ENCODE data around the gene TLE4.
"Not testable (repeated sequence)": the region's sequence is repeated elsewhere in the genome, so short reads cannot be mapped to it uniquely, and the experiment has no call there.

TLE4 gene

GRCh38 chr9:79571309-79572031, at the start of gene TLE4:
Gene TLE4, plus strand, starts transcription at chr9:79571965. Its CDS starts 826 bp downstream, at chr9:79572791.
- DNase-seq = peak; percentile 98

DNA sequence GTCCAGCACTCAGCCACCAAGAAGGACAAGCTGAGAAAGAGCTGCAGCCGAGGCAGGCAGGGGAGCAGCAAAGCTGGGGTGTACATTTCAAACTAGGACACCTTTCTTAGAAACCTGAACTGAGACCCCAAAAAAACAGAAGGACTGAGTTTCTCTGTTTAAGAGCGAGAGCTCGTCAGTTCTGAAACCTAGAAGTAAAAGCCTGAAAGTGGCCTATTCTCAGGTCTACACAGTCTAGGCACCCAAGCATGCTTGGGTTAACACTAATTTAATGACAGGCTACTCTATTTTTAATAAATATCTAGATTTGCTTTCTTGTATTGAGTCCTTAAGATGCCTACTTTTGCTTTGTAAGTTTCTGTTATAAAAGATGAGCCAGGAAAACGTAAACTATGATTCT, 49.0 kb upstream of the TLE4 start:
- no peak for DNase-seq

DNA sequence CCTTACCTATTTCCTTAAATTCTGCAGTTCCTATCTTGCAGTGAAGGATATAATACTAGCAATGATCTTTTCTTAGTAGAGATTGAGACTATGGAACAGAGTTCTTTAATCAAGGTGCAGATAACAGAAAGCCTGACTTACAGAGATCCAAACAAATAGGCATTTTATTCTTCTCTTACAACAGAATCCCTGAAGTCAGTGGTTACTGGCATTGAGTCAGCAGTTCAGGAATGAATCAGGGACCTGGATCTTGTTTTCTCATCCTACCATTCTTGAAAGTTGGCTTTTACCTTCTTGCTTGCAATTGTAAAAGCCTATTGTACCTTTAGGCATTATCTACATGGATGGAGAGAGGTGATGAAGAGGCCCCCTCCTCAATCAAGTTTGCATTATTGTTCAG, 47.5 kb upstream of the TLE4 start:
- DNase-seq = no peak

GRCh38 chr9:79526149-79526672, 45.6 kb upstream of the TLE4 start:
- DNase-seq = no peak

DNA sequence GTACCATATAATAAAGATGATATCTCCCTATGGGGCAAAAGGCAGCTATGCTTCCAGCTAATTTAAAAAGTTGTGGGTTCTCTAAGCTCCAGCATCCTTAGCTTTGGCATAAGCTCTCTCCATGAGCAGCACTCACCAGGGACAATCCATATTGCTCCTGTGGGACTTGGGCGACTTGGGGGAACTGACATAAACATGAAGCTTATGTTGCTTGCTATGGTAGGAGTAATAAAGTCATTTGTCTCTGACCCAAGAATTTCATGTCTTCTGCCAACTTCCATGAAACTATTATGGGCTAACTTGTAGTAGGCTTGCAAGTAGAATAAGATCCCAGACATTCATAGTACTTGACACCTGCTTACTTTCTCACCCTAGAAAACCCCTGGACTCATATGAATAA, 36.2 kb upstream of the TLE4 start:
- DNase-seq = no peak

GRCh38 chr9:79537838-79538237, 33.9 kb upstream of the TLE4 start:
- no peak for DNase-seq

DNA sequence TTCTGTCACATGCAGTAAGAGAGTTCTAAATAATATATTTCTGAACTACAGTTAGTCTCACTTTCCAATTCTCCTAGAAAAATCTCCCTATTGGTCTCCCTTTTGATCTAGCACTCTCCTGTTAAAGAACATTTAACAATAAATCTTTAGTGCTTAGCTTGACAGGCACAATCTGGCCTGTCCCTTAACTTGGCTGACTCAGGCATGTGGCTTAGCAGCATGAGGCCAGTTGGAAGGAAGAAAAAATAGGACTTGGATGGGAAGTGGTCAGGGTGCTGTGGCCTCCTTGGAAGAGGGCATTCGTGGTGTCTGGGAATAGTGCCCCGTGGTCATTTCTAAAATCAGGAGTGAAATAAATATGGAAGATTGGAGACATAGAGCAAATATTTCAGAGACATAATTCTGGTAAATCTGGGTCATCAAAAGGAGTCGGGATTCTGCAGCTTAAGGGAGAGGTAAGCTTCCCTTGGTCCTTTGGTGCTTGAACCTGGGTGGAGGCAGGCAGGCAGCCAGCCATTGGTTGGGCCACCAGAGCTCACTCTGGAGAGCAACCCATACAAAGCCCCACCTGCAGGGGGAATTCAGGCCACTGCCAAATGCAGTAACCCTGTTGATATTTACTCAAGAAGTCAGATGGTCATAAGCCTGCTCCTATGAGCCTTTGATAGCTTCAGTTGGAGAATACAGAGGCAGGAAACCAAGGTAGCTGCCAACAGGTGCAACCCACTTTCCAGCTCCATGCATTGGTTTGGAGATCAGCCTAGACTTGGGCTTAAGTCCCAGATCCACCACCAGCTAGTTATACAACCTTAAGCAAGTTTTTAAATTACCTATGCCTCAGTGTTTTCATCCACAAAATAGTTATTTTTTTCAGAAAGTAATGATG, 28.8 kb upstream of the TLE4 start:
- DNase-seq = no peak

DNA sequence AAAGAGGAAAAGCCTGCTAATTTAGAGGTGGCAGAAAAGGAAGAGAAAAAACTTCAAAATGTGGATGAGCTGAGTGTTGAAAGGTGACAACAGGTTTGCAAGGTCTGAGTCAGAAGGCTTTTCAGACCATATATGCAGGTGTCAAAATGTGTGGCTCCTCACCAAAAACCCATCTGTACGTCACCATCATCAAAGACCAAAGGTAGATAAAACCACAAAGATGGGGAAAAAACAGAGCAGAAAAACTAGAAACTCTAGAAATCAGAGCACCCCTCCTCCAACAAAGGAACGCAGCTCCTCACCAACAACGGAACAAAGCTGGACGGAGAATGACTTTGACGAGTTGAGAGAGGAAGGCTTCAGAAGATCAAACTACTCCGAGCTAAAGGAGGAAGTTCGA, 27.4 kb upstream of the TLE4 start:
- DNase-seq = not testable (repeated sequence)

GRCh38 chr9:79551586-79551985, 20.2 kb upstream of the TLE4 start:
- no peak for DNase-seq

DNA sequence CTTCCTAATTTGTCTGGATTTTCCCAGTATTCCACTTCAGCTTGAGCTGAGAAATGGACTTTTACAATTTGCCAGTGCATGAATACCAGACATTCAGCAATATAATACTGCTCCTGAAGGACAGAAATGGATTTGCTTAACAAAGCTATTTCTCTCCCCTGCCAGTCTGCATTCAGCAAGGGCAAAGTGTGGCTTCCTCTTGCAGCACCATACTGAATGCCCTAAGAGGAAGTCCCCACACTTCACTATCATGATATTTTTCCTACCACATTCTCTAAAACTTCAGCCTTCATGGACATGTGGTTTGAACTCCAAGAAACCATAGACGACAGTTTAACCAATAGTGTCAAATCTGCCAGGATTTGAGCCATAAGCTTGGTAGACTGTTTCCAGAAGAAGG, 19.8 kb upstream of the TLE4 start:
- DNase-seq = no peak

DNA sequence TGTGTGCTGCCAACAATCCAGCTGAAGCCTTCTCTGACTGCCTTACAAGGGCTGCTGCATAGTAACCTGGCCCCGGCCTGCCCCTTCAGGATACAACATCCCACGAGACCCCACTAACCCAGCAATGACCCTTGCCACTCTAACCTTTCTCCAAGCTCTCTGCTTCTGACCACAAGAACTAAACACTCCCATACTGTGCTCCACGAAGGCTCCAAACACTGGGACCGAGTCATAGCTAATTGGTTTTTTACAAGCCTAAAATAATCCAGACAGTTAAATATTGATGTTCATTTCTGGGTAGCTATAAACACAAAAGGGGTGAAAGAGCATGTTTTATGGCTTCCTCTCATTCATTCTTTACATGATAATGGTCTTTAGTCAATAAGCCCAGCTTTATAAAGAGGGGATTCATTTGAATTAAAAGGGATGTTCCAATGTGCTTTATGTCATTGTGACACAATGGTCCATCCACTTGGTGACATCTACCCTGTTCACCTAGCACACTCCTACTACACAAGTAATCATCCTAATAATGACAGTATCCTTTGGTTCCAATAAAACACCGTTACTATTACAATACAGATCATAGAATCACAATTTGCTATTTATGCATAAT, 16.2 kb upstream of the TLE4 start:
- no peak for DNase-seq

DNA sequence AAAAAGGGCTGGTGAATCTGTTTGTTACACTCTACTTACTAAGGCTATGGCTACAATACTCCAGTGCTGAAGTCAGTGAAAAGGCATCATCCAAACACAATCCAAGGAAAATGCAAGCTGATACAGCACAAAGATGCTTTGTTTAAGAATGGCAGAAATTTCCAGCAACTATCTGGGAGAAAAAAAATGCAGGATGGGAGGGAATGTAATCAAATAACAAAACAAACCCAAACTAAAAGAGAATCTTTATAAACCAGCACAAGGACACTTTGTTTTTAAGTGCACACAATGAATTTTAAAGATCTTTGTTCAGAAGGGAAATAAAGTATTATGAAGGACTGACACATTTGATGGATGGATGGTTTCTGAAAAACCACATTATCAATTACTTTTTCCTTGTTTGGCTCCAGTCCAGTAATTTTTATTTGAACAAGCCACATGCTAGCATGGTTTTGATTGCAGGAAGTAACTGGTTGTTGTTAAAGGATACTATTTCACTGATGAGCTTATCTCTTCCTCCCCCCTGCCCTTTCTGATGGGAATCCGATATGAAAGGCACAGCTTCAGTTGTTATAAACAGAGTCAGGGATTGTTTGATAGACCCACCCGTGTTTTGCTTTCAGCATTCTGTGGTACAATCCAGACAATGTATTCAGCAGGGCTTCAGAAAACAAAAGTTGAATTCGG, 12.1 kb upstream of the TLE4 start:
- DNase-seq = no peak

GRCh38 chr9:79562749-79563386, 8.9 kb upstream of the TLE4 start:
- DNase-seq = no peak

- DNase-seq = no peak
Observed at GRCh38 chr9:79564105-79564504, 7.7 kb upstream of the TLE4 start.

- DNase-seq = no peak
Observed at GRCh38 chr9:79565245-79565644, 6.5 kb upstream of the TLE4 start.

DNA sequence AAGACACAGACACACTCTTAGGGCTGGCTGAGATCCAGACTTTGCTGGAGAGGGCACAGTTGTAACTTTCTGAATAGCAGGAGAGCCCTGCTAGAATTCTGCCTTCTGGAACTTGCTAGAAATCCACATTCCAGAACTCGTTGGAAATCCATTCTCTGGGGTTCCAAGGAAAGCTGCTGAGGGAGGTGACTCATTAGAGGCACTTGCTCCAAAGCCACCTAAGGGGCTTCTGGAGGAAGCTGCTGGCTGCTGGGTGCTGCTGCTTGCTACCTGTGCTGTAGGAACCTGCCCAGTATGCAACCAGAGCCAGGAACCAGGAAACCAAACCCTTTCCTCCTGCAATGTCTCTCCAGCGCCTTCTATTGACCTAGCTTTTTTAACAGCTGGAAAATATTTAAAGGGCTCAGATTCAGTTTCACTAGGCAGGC, 4.1 kb upstream of the TLE4 start:
- DNase-seq = no peak

- no peak for DNase-seq
Observed at GRCh38 chr9:79568337-79569101, 3.2 kb upstream of the TLE4 start.

DNA sequence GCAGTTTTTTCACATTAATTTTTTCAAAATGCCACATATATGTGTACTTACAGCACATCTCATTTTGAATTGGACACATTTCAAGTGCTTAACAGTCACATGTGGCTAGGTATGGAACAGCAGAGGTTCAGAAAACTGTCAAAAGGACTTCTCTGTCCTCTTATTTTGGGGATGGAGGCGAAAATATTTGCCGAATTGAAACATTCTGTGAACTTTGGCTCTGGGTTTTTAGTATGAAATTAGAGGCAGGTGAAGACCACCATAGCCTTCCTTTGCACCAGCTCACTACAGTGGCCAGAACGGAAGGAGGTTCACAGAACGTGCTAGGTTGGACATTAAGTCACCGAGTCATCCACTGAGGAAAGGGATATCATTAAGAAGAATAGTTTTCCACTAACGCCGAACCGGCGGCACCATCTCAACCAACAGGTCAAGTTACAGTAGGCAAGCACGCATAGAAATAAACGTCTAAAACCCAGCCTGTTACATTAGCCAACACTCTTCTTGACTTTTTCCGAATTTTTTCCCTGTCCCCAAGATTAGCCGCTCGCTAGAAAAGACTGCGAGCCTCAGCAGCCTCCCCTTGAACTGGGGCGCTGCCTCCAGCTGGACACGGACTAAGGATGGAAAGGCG, 1.8 kb upstream of the TLE4 start:
- DNase-seq = no peak

DNA sequence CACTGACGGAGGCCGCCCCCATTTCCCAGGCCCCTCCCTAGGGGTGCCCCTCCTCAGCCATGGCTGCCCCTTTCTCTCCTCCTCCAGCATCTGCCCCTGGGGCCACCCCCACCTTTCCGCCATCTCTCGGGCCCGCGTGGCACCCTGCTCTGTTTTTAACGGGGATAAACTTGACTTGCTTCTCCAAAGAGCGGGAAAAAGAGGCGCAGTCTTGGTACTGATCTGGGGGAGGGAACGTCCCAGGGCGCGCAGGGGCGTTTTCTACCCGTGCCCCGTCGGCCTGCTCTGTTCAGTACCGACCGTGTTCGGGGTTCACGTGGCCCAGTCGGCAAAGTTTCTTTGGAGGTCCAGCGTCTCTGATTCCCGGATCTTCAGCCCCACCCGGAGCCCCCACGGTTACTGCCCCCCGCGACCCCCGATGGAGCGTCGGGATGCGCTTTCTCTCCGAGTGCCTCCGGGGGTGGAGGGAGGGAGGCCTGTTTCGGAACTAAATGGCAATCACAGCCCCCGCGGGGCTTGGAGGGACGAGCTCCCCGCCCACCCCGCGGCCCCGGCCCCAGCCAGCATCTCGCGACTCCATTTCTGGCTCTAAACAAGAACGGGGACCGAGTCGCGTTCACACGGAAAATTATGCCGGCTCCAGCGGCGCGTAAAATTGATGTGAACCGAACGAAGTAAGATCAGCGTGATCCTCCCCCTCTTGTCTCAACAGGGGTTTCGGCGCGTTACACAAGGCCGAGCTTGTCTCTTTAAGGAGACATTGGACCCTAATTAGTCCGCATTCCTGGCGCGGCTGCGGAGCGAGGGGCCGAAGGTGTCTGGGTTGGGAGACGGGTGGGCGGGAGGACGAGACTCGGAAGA, 1.1 kb upstream of the TLE4 start:
- DNase-seq = no peak

GRCh38 chr9:79572032-79572607, 355 bp downstream of the TLE4 start:
- DNase-seq = peak; percentile 70
